Raji (cell line): ENCODE measurements around the gene COPS6.
A peak's percentile ranks its signal among the peaks of the same experiment; 100 is the strongest.

ENCODE experiments used
- POLR2A ChIP-seq: IDR thresholded peaks from 2 replicates; pipeline ENCODE4 v1.6.1; 2011; ENCODE audit warnings: low read depth, low read length, control low read depth; ENCODE audit not compliant: insufficient read depth

The COPS6 gene

GRCh38 chr7:100126239-100126930 lies 37.6 kb downstream of the COPS6 start:
- no peak for TF ChIP-seq POLR2A

GRCh38 chr7:100126931-100127865 lies 38.4 kb downstream of the COPS6 start, which contains the start of gene MBLAC1:
Gene MBLAC1, plus strand, starts transcription at chr7:100126967. Its CDS starts 429 bp downstream, at chr7:100127396.
- peak; percentile 91 for TF ChIP-seq POLR2A

- TF ChIP-seq POLR2A = 0 out of 2 replicates have a peak, but pooled peaks have one; percentile 12
Observed at GRCh38 chr7:100127866-100128636, 39.3 kb downstream of the COPS6 start.

GRCh38 chr7:100128637-100128963 lies 39.8 kb downstream of the COPS6 start:
- TF ChIP-seq POLR2A = no peak

GRCh38 chr7:100130608-100131453 lies 42.1 kb downstream of the COPS6 start:
- TF ChIP-seq POLR2A = 0 out of 2 replicates have a peak, but pooled peaks have one; percentile 17

- TF ChIP-seq POLR2A = no peak
Observed at GRCh38 chr7:100132126-100132525, 43.4 kb downstream of the COPS6 start.

GRCh38 chr7:100132697-100133151 lies 44.0 kb downstream of the COPS6 start:
- no peak for TF ChIP-seq POLR2A

- TF ChIP-seq POLR2A = no peak
Observed at GRCh38 chr7:100137851-100138760, 49.3 kb downstream of the COPS6 start.

GRCh38 chr7:100141555-100141949 lies 52.8 kb downstream of the COPS6 start:
- no peak for TF ChIP-seq POLR2A
